Left ventricle myocardium superior (tissue), 1 donor: Measurements from ENCODE around the gene GABBR2. TPM values are rescaled to one million over a fixed set of nuclear protein-coding genes. Genes with fewer than 3 reads are reported as not detected.

Experiments
- ATAC-seq: fragments of 200-7000 bp; cut with Tn5 transposase; one replicate; pipeline ENCODE4 v1.9.1; 2020; ENCODE audit warnings: mild to moderate bottlenecking, moderate library complexity
- DNase-seq: peaks from one replicate; pipeline ENCODE4 v3.0.0-alpha.2; 2020
- intact Hi-C: fragments of 100-400 bp; cut with micrococcal nuclease; formaldehyde crosslinking; loops from one replicate; pipeline ENCODE4 v1.11.0; 2022
- total RNA-seq: library from RNA; stranded (reverse); fragmentation: NEBNext Ultra II Directional; extraction: Animal tissue kit (Norgen Biotek cat#: 25700); gene quantifications from one replicate; pipeline ENCODE4 v1.2.1, GENCODE V29; 2021
- donor health status: DM: no; HTN: yes; CAD: no; lungs with severe emphysema.

The GABBR2 gene
- total RNA-seq, 1 donor from 2014 or later = 0.62 TPM

GRCh38 chr9:98724810-98725530 lies 16.2 kb upstream of the GABBR2 start:
- intact Hi-C loops = no loop called here
- no peak for DNase-seq
- ATAC-seq = peak; percentile 52

GRCh38 chr9:98721643-98722042 lies 12.9 kb upstream of the GABBR2 start:
- ATAC-seq (no peak), DNase-seq (no peak)
- intact Hi-C loops = no loop called here

- intact Hi-C loops = no loop called here
- ATAC-seq = no peak
- no peak for DNase-seq
These were observed 11.7 kb upstream of the GABBR2 start for GRCh38 chr9:98720402-98720801.

GRCh38 chr9:98719055-98719454 lies 10.3 kb upstream of the GABBR2 start:
- DNase-seq (no peak), ATAC-seq (no peak)
- intact Hi-C loops = no loop called here

GRCh38 chr9:98714833-98715232 lies 6.1 kb upstream of the GABBR2 start:
- no peak for ATAC-seq
- intact Hi-C loops = no loop called here
- no peak for DNase-seq

- intact Hi-C loops = no loop called here
- ATAC-seq (no peak), DNase-seq (no peak)
These were observed 4.3 kb upstream of the GABBR2 start for GRCh38 chr9:98712987-98713386.

GRCh38 chr9:98709968-98710965 lies 1.5 kb upstream of the GABBR2 start:
- peak; percentile 30 for ATAC-seq
- no peak for DNase-seq
- intact Hi-C loops = no loop called here

GRCh38 chr9:98708103-98708932 lies 417 bp downstream of the GABBR2 start:
- DNase-seq = no peak
- intact Hi-C loops = no loop called here
- no peak for ATAC-seq

- ATAC-seq = peak; percentile 86
- intact Hi-C loops = no loop called here
These were observed 1.3 kb downstream of the GABBR2 start for GRCh38 chr9:98707166-98708102.

GRCh38 chr9:98706651-98707165 lies 2.0 kb downstream of the GABBR2 start:
- DNase-seq = no peak
- intact Hi-C loops = no loop called here

More at GRCh38 chr9:98707166-98708102, 1.3 kb downstream of the GABBR2 start:
- DNase-seq = peak; percentile 66

GRCh38 chr9:98702835-98703380 lies 5.8 kb downstream of the GABBR2 start:
- intact Hi-C loops = no loop called here
- no peak for DNase-seq
- ATAC-seq = no peak

More at GRCh38 chr9:98706651-98707165, 2.0 kb downstream of the GABBR2 start:
- no peak for ATAC-seq

GRCh38 chr9:98702340-98702739 lies 6.4 kb downstream of the GABBR2 start:
- intact Hi-C loops = no loop called here
- ATAC-seq = no peak
- no peak for DNase-seq

- no peak for ATAC-seq
- DNase-seq = no peak
- intact Hi-C loops = no loop called here
These were observed 7.2 kb downstream of the GABBR2 start for GRCh38 chr9:98701576-98701975.

- ATAC-seq (no peak), DNase-seq (no peak)
- intact Hi-C loops = no loop called here
These were observed 7.9 kb downstream of the GABBR2 start for GRCh38 chr9:98700801-98701200.

- intact Hi-C loops = no loop called here
- ATAC-seq (no peak), DNase-seq (no peak)
These were observed 9.9 kb downstream of the GABBR2 start for GRCh38 chr9:98698856-98699255.

GRCh38 chr9:98694943-98695342 lies 13.8 kb downstream of the GABBR2 start:
- DNase-seq (no peak), ATAC-seq (no peak)
- intact Hi-C loops = no loop called here

- intact Hi-C loops = no loop called here
- ATAC-seq (no peak), DNase-seq (no peak)
These were observed 16.3 kb downstream of the GABBR2 start for GRCh38 chr9:98692392-98692791.

- intact Hi-C loops = no loop called here
- no peak for ATAC-seq
- DNase-seq = no peak
These were observed 16.8 kb downstream of the GABBR2 start for GRCh38 chr9:98691890-98692289.
